HK-2 (cell line): ENCODE measurements around the gene ZNF488.

Experiments
- DNase-seq: peaks from one replicate; pipeline ENCODE4 v3.0.0-alpha.2; 2018; ENCODE audit not compliant: unreplicated experiment

Gene ZNF488

GRCh38 chr10:47330366-47330765 is 53.7 kb downstream of the ZNF488 start:
- DNase-seq = no peak

- DNase-seq = no peak
Observed at GRCh38 chr10:47329855-47330254, 54.2 kb downstream of the ZNF488 start.

GRCh38 chr10:47326927-47327330 is 57.2 kb downstream of the ZNF488 start:
- DNase-seq = no peak

GRCh38 chr10:47326306-47326926 is 57.7 kb downstream of the ZNF488 start:
- no peak for DNase-seq

- DNase-seq = no peak
Observed at GRCh38 chr10:47325303-47326291, 58.5 kb downstream of the ZNF488 start.

GRCh38 chr10:47323636-47324296 is 60.3 kb downstream of the ZNF488 start:
- DNase-seq = no peak

- no peak for DNase-seq
Observed at GRCh38 chr10:47323087-47323486, 61.0 kb downstream of the ZNF488 start.

GRCh38 chr10:47322300-47323061 is 61.6 kb downstream of the ZNF488 start, which contains the start of gene GDF2:
TSS of gene GDF2 (plus strand) at chr10:47322454. CDS start at chr10:47322669, 215 bp downstream.
- DNase-seq = no peak

- DNase-seq = no peak
Observed at GRCh38 chr10:47321521-47322195, 62.4 kb downstream of the ZNF488 start.

GRCh38 chr10:47320812-47321211 is 63.3 kb downstream of the ZNF488 start:
- no peak for DNase-seq

- no peak for DNase-seq
Observed at GRCh38 chr10:47319784-47320183, 64.3 kb downstream of the ZNF488 start.

GRCh38 chr10:47318706-47319105 is 65.4 kb downstream of the ZNF488 start:
- DNase-seq = no peak

- DNase-seq = no peak
Observed at GRCh38 chr10:47317251-47317650, 66.8 kb downstream of the ZNF488 start.

GRCh38 chr10:47316131-47316530 is 68.0 kb downstream of the ZNF488 start:
- no peak for DNase-seq
